ENCODE results near the gene PEX3. TPM values are rescaled to one million over a fixed set of nuclear protein-coding genes. Genes with fewer than 3 reads are reported as not detected.

PEX3 gene
- total and polyA plus RNA-seq, 2 experiments from 2014 or later = 13.8 to 19.4 TPM

GRCh38 chr6:143496974-143497373, 46.4 kb downstream of the PEX3 start (continued):
- TF ChIP-seq ZNF462 (CRISPR knock-in tag; IDR thresholded peaks at IDR 0.05) (no peak), ZNF114 (CRISPR knock-in tag; IDR thresholded peaks at IDR 0.05) (no peak)

- Mint-ChIP-seq H3K36me3 (ENCODE audit: low read depth) (peaks cover 35% of the 10 kb centered on the region), H3K27me3 (ENCODE audit: insufficient read depth, low read depth, poor library complexity) (no peaks in the 10 kb centered on the region), H3K4me1 (no peaks in the 10 kb centered on the region), H3K27ac (no peak overlapping the region), H3K4me3 (no peak overlapping the region), H3K9me3 (no peaks in the 10 kb centered on the region)
- Histone ChIP-seq H3K36me3 (ENCODE audit: insufficient read depth) (peaks cover 10% of the 10 kb centered on the region), H4K20me1 (replicated peaks; ENCODE audit: insufficient read depth) (peaks cover 9% of the 10 kb centered on the region; the same call in 1 of the 2 replicates), H3K4me3 (no peak overlapping the region), H3K9me2 (ENCODE audit: insufficient read depth) (no peaks in the 10 kb centered on the region), H3K79me2 (replicated peaks; ENCODE audit: insufficient read depth) (no peaks in the 10 kb centered on the region), H3K4me1 (ENCODE audit: insufficient read depth) (no peaks in the 10 kb centered on the region), H3F3A (replicated peaks; ENCODE audit: low read depth) (no peaks in the 10 kb centered on the region), H3K27ac (ENCODE audit: low read depth) (no peak overlapping the region), H3K4me2 (no peak overlapping the region), H3K27me3 (ENCODE audit: insufficient read depth) (no peaks in the 10 kb centered on the region), H2AFZ (no peak overlapping the region)
- ATAC-seq (no peak), DNase-seq (ENCODE audit: low spot score) (no peak)
- TF ChIP-seq STAT1 (IDR thresholded peaks at IDR 0.05; ENCODE audit: unreplicated experiment) (no peak), ZNF462 (CRISPR knock-in tag; IDR thresholded peaks at IDR 0.05) (no peak), EZH2 (IDR thresholded peaks at IDR 0.05; ENCODE audit: low read depth, unreplicated experiment) (no peak), CTCF (conservative IDR thresholded peaks at IDR 0.05; ENCODE audit: low read depth in 2 of 2) (no peak), EZH2phosphoT487 (IDR thresholded peaks at IDR 0.05; ENCODE audit: unreplicated experiment) (no peak)
These were observed 47.8 kb downstream of the PEX3 start for GRCh38 chr6:143498428-143498827.
